H9 (cell line): Measurements from ENCODE around the gene PLCH2. TPM values are rescaled to one million over a fixed set of nuclear protein-coding genes. Genes with fewer than 3 reads are reported as not detected.

ENCODE experiments used
- DNase-seq: peaks from one replicate; pipeline ENCODE4 v3.0.0-alpha.2; 2017
- H2AFZ ChIP-seq: one replicate; pipeline ENCODE4 v1.6.1; 2013; ENCODE audit warnings: mild to moderate bottlenecking, low read length, control low read depth, moderate library complexity
- H2AK5ac ChIP-seq: 2 replicates; pipeline ENCODE4 v1.6.1; 2013; ENCODE audit warnings: low read length, control low read depth, mixed read lengths; ENCODE audit not compliant: insufficient read length
- H2BK120ac ChIP-seq: one replicate; pipeline ENCODE4 v1.6.1; 2013; ENCODE audit warnings: low read depth, mild to moderate bottlenecking, low read length, control low read depth, inconsistent platforms; ENCODE audit not compliant: poor library complexity, severe bottlenecking
- H2BK12ac ChIP-seq: 2 replicates; pipeline ENCODE4 v1.6.1; 2013; ENCODE audit warnings: low read length, control low read depth, mixed read lengths, low read depth; ENCODE audit not compliant: insufficient read length
- H2BK15ac ChIP-seq: 2 replicates; pipeline ENCODE4 v1.6.1; 2013; ENCODE audit warnings: low read depth, low read length, control low read depth
- H2BK20ac ChIP-seq: one replicate; pipeline ENCODE4 v1.6.1; 2013; ENCODE audit warnings: low read depth, mild to moderate bottlenecking, low read length, control low read depth, inconsistent platforms; ENCODE audit not compliant: poor library complexity, severe bottlenecking
- H2BK5ac ChIP-seq: 2 replicates; pipeline ENCODE4 v1.6.1; 2013; ENCODE audit warnings: low read length, control low read depth, mixed read lengths; ENCODE audit not compliant: insufficient read length
- H3K14ac ChIP-seq: 2 replicates; pipeline ENCODE4 v1.6.1; 2013; ENCODE audit warnings: low read length, control low read depth; ENCODE audit not compliant: insufficient read depth
- H3K18ac ChIP-seq: 2 replicates; pipeline ENCODE4 v1.6.1; 2013; ENCODE audit warnings: low read depth, mild to moderate bottlenecking, mixed read lengths, low read length, control low read depth; ENCODE audit not compliant: insufficient read length
- H3K23ac ChIP-seq: 2 replicates; pipeline ENCODE4 v1.6.1; 2013; ENCODE audit warnings: low read length, control low read depth, mixed read lengths, low read depth; ENCODE audit not compliant: insufficient read length
- H3K23me2 ChIP-seq: 2 replicates; pipeline ENCODE4 v1.6.1; 2013; ENCODE audit warnings: low read depth, mild to moderate bottlenecking, mixed read lengths, low read length, control low read depth; ENCODE audit not compliant: insufficient read length, poor library complexity, severe bottlenecking
- H3K27ac ChIP-seq: 2 replicates; pipeline ENCODE4 v1.5.1; 2013; ENCODE audit warnings: low read length, control low read depth, mixed read lengths, low read depth; ENCODE audit not compliant: insufficient read length
- H3K27me3 ChIP-seq: 2 replicates; pipeline ENCODE4 v1.6.1; 2013; ENCODE audit warnings: low read length, control low read depth, inconsistent platforms; ENCODE audit not compliant: insufficient read depth
- H3K4ac ChIP-seq: 2 replicates; pipeline ENCODE4 v1.6.1; 2013; ENCODE audit warnings: low read depth, mild to moderate bottlenecking, control low read depth, inconsistent platforms, low read length, moderate library complexity
- H3K4me1 ChIP-seq: 2 replicates; pipeline ENCODE4 v1.6.1; 2013; ENCODE audit warnings: low read length, control low read depth, inconsistent platforms; ENCODE audit not compliant: insufficient read depth
- H3K4me2 ChIP-seq: 2 replicates; pipeline ENCODE4 v1.6.1; 2013; ENCODE audit warnings: low read length, control low read depth, mixed read lengths; ENCODE audit not compliant: insufficient read length, insufficient read depth
- H3K56ac ChIP-seq: 2 replicates; pipeline ENCODE4 v1.6.1; 2013; ENCODE audit warnings: low read depth, mild to moderate bottlenecking, mixed read lengths, low read length, control low read depth; ENCODE audit not compliant: insufficient read length
- H3K79me1 ChIP-seq: 2 replicates; pipeline ENCODE4 v1.6.1; 2013; ENCODE audit warnings: low read depth, mild to moderate bottlenecking, moderate library complexity, low read length, control low read depth, inconsistent platforms; ENCODE audit not compliant: insufficient read depth, poor library complexity, severe bottlenecking
- H3K79me2 ChIP-seq: 2 replicates; pipeline ENCODE4 v1.6.1; 2013; ENCODE audit warnings: low read length, control low read depth, inconsistent platforms; ENCODE audit not compliant: insufficient read depth
- H3K9ac ChIP-seq: 2 replicates; pipeline ENCODE4 v1.6.1; 2013; ENCODE audit warnings: low read length, control low read depth, mixed read lengths; ENCODE audit not compliant: insufficient read length; ENCODE audit errors: extremely low read depth
- H3K9me3 ChIP-seq: one replicate; pipeline ENCODE4 v1.6.1; 2013; ENCODE audit warnings: low read depth, low read length, inconsistent platforms; ENCODE audit not compliant: control insufficient read depth
- H3T11ph ChIP-seq: one replicate; pipeline ENCODE4 v1.6.1; 2013; ENCODE audit warnings: mild to moderate bottlenecking, low read length, control low read depth, inconsistent platforms
- H4K20me1 ChIP-seq: one replicate; pipeline ENCODE4 v1.6.1; 2013; ENCODE audit not compliant: control insufficient read depth, insufficient read length, insufficient read depth
- H4K5ac ChIP-seq: 2 replicates; pipeline ENCODE4 v1.6.1; 2013; ENCODE audit warnings: low read depth, mild to moderate bottlenecking, mixed read lengths, low read length, control low read depth; ENCODE audit not compliant: insufficient read length
- H4K8ac ChIP-seq: replicated peaks from 2 replicates; pipeline ENCODE4 v1.6.1; 2013; ENCODE audit warnings: low read length, control low read depth, mixed read lengths, low read depth; ENCODE audit not compliant: insufficient read length
- H4K91ac ChIP-seq: 2 replicates; pipeline ENCODE4 v1.6.1; 2013; ENCODE audit warnings: low read depth, mild to moderate bottlenecking, moderate library complexity, mixed read lengths, low read length, control low read depth; ENCODE audit not compliant: insufficient read length
- H3K27ac Mint-ChIP-seq, 3 experiments: 2 replicates in 2 of 3; 3 replicates in 1 of 3; pipeline ENCODE4 v1.8.0; 2020 to 2021; ENCODE audit warnings: mixed read lengths in 3 of 3, mild to moderate bottlenecking in 1 of 3, moderate library complexity in 1 of 3
- H3K27me3 Mint-ChIP-seq: 2 replicates; pipeline ENCODE4 v1.8.0; 2021; ENCODE audit warnings: low read depth, mild to moderate bottlenecking, moderate library complexity, mixed read lengths
- H3K36me3 Mint-ChIP-seq, 3 experiments: 2 replicates in 2 of 3; 3 replicates in 1 of 3; pipeline ENCODE4 v1.8.0; 2020 to 2021; ENCODE audit warnings: low read depth in 3 of 3, mixed read lengths in 3 of 3; ENCODE audit not compliant: insufficient read depth in 1 of 3
- H3K4me1 Mint-ChIP-seq, 2 experiments: 2 replicates each; pipeline ENCODE4 v1.8.0; 2020; ENCODE audit warnings: mixed read lengths in 2 of 2
- H3K4me3 Mint-ChIP-seq, 2 experiments: 2 replicates in 1 of 2; 3 replicates in 1 of 2; pipeline ENCODE4 v1.8.0; 2020 to 2021; ENCODE audit warnings: mild to moderate bottlenecking in 2 of 2, mixed read lengths in 2 of 2, moderate library complexity in 1 of 2
- H3K9me3 Mint-ChIP-seq, 2 experiments: 2 replicates in 1 of 2; 3 replicates in 1 of 2; pipeline ENCODE4 v1.8.0; 2020; ENCODE audit warnings: mild to moderate bottlenecking in 2 of 2, mixed read lengths in 2 of 2, moderate library complexity in 1 of 2
- CTCF ChIP-seq: fragments of 200-600 bp; sonication (generic); conservative IDR thresholded peaks from 3 replicates; pipeline ENCODE4 v1.8.0; 2021; ENCODE audit warnings: antibody characterized with exemption, mild to moderate bottlenecking
- WGBS: extraction: QIAGEN DNeasy Blood & Tissue Kit; methylation state at CpG from one replicate; pipeline ENCODE4 v1.1.7; 2013; ENCODE audit warnings: missing lambda C conversion rate, low lambda C conversion rate, mixed read lengths; ENCODE audit not compliant: insufficient read length; ENCODE audit errors: extremely low coverage; 5-methylcytosine and 5-hydroxymethylcytosine counted together
- total RNA-seq: library from RNA; stranded (reverse); gene quantifications from 2 replicates; pipeline ENCODE4 v1.2.1, GENCODE V29; 2021

The PLCH2 gene
- total RNA-seq, 1 experiment from 2014 or later = 0.09 TPM

- no peak overlapping the region for H4K91ac ChIP-seq
- no peak for TF ChIP-seq CTCF
Measured at GRCh38 chr1:2498648-2499047, 22.6 kb downstream of the PLCH2 start.

More at GRCh38 chr1:2498648-2499047, 22.6 kb downstream of the PLCH2 start:
- H2BK5ac ChIP-seq = no peak overlapping the region
- no peak overlapping the region for H2AK5ac ChIP-seq
- H2AFZ ChIP-seq = no peak overlapping the region
- H2BK120ac ChIP-seq = no peak overlapping the region
- Mint-ChIP-seq H3K4me3 (no peak overlapping the region), H3K27me3 (peaks cover 21% of the 10 kb centered on the region), H3K36me3 (no peaks in the 10 kb centered on the region), H3K27ac (no peak overlapping the region), H3K4me1 (no peaks in the 10 kb centered on the region), H3K9me3 (no peaks in the 10 kb centered on the region)
- H3T11ph ChIP-seq = no peak overlapping the region
- no peak for DNase-seq
- no peaks in the 10 kb centered on the region for H3K4me1 ChIP-seq
- H3K23ac ChIP-seq = no peak overlapping the region
- H3K56ac ChIP-seq = no peak overlapping the region
- H2BK20ac ChIP-seq = no peak overlapping the region
- no peaks in the 10 kb centered on the region for H4K20me1 ChIP-seq
- WGBS = no CpG with 5 or more reads among the region's 19 CpGs
- no peak overlapping the region for H3K4me2 ChIP-seq
- H2BK12ac ChIP-seq = no peak overlapping the region
- no peak overlapping the region for H3K9ac ChIP-seq
- H3K79me1 ChIP-seq = no peaks in the 10 kb centered on the region
- no peak overlapping the region for H4K8ac ChIP-seq
- no peak overlapping the region; the same call in 1 of the 2 replicates for H3K14ac ChIP-seq
- H3K79me2 ChIP-seq = no peaks in the 10 kb centered on the region
- no peak overlapping the region for H3K27ac ChIP-seq
- no peak overlapping the region for H4K5ac ChIP-seq
- H3K9me3 ChIP-seq = no peaks in the 10 kb centered on the region
- H2BK15ac ChIP-seq = no peak overlapping the region
- H3K18ac ChIP-seq = no peak overlapping the region
- no peaks in the 10 kb centered on the region for H3K27me3 ChIP-seq
- H3K23me2 ChIP-seq = no peaks in the 10 kb centered on the region
- H3K4ac ChIP-seq = no peak overlapping the region
